ENCODE measurements around the gene GRXCR2.

GRXCR2 gene

DNA sequence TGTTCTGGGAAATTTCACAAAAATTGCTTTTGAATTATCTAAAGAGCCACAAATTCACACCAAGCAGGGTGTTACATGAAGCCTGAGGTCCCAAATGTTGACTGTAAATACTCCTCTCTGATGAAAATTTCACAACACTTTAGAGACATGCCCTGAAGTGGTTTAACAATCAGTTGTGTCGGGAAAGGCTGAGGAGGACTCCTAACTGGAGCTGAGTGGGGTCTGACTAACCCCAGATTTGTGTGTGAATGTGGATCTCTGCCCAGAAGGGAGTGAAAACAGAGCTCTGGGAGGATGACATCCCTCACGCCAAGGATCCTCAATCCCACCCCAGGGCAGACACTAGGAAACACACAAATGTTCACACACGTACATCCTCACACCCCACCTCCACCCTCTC, 31.1 kb upstream of the GRXCR2 start:
- Histone ChIP-seq H3K4me2 (ENCODE audit: low read depth, low read length, poor library complexity, severe bottlenecking) (no peak overlapping the region), H3K9me2 (replicated peaks; ENCODE audit: low read depth, low read length) (no peaks in the 10 kb centered on the region), H3F3A (ENCODE audit: low read depth) (no peaks in the 10 kb centered on the region), H3K36me3 (ENCODE audit: insufficient read depth, low read length) (no peaks in the 10 kb centered on the region), H3K9me3 (ENCODE audit: insufficient read depth, low read depth, low read length) (no peaks in the 10 kb centered on the region; the same call in 1 of the 2 replicates), H2AFZ (ENCODE audit: low read length) (no peak overlapping the region), H3K4me3 (ENCODE audit: low read length, poor library complexity, severe bottlenecking) (no peak overlapping the region), H3K27me3 (ENCODE audit: insufficient read depth, low read length, poor library complexity, severe bottlenecking) (no peaks in the 10 kb centered on the region), H3K79me2 (ENCODE audit: insufficient read depth, low read length) (no peaks in the 10 kb centered on the region), H4K20me1 (ENCODE audit: insufficient read depth, low read length, poor library complexity, severe bottlenecking) (no peaks in the 10 kb centered on the region), H3K9ac (ENCODE audit: low read depth, low read length, poor library complexity, severe bottlenecking) (no peak overlapping the region), H3K4me1 (ENCODE audit: insufficient read depth, low read length, poor library complexity, severe bottlenecking) (no peaks in the 10 kb centered on the region)
- TF ChIP-seq EZH2phosphoT487 (IDR thresholded peaks at IDR 0.05; ENCODE audit: borderline replicate concordance): no peak
- TF ChIP-seq, protein P1, sequence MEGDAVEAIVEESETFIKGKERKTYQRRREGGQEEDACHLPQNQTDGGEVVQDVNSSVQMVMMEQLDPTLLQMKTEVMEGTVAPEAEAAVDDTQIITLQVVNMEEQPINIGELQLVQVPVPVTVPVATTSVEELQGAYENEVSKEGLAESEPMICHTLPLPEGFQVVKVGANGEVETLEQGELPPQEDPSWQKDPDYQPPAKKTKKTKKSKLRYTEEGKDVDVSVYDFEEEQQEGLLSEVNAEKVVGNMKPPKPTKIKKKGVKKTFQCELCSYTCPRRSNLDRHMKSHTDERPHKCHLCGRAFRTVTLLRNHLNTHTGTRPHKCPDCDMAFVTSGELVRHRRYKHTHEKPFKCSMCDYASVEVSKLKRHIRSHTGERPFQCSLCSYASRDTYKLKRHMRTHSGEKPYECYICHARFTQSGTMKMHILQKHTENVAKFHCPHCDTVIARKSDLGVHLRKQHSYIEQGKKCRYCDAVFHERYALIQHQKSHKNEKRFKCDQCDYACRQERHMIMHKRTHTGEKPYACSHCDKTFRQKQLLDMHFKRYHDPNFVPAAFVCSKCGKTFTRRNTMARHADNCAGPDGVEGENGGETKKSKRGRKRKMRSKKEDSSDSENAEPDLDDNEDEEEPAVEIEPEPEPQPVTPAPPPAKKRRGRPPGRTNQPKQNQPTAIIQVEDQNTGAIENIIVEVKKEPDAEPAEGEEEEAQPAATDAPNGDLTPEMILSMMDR (conservative IDR thresholded peaks at IDR 0.05; ENCODE audit: low read length): no peak

DNA sequence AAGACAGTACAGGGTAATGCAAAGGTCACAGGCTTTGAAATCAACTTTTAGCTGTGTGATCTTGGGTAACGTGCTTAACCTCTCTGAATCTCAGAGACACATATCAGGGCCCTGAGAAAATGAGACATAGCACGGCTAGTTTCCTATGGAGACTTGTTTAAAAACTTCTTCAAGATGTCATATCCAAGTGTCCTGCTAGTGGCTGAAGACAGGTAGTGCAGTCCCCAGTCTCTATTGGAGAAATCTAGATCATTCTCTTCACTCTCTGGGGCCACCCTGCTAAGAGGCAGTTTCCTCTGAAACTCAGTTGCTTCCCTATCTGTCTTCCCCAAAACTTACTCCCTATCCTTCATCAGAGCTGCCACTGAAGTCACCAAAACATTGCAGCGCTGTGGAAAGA, 30.3 kb upstream of the GRXCR2 start:
- H3K4me2 ChIP-seq (ENCODE audit: low read depth, low read length, poor library complexity, severe bottlenecking): no peak overlapping the region
- H3K27me3 ChIP-seq (ENCODE audit: insufficient read depth, low read length, poor library complexity, severe bottlenecking): no peaks in the 10 kb centered on the region
- H3K9me2 ChIP-seq (replicated peaks; ENCODE audit: low read depth, low read length): no peaks in the 10 kb centered on the region

DNA sequence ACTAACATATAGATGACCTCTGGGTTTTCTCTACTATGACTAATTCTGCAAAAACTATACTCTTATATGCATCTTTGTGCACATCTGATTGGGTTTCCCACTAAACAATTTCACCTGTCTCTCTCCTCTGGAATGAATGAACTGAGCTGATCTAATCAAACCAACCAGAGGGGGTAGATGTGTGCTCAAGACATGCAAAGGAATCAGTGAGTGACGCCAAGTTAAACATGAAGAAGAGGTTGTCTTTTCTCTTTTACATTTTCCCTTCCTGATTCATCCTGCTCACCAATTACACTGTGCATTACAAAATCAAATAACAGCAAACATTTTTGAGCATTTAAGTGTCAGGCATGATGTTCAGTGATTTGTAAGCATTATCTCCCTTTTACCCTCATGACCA, 29.6 kb upstream of the GRXCR2 start:
- Histone ChIP-seq H2AFZ (ENCODE audit: low read length) (no peak overlapping the region), H3K9me3 (ENCODE audit: insufficient read depth, low read depth, low read length) (no peaks in the 10 kb centered on the region; the same call in 1 of the 2 replicates), H3K36me3 (ENCODE audit: insufficient read depth, low read length) (no peaks in the 10 kb centered on the region), H3K4me1 (ENCODE audit: insufficient read depth, low read length, poor library complexity, severe bottlenecking) (no peaks in the 10 kb centered on the region), H3K27me3 (ENCODE audit: insufficient read depth, low read length, poor library complexity, severe bottlenecking) (no peaks in the 10 kb centered on the region), H3K4me2 (ENCODE audit: low read depth, low read length, poor library complexity, severe bottlenecking) (no peak overlapping the region), H3K4me3 (ENCODE audit: low read length, poor library complexity, severe bottlenecking) (no peak overlapping the region), H3K9ac (ENCODE audit: low read depth, low read length, poor library complexity, severe bottlenecking) (no peak overlapping the region), H4K20me1 (ENCODE audit: insufficient read depth, low read length, poor library complexity, severe bottlenecking) (no peaks in the 10 kb centered on the region), H3K79me2 (ENCODE audit: insufficient read depth, low read length) (no peaks in the 10 kb centered on the region), H3K9me2 (replicated peaks; ENCODE audit: low read depth, low read length) (no peaks in the 10 kb centered on the region), H3F3A (ENCODE audit: low read depth) (no peaks in the 10 kb centered on the region)
- no peak for TF ChIP-seq EZH2phosphoT487 (IDR thresholded peaks at IDR 0.05; ENCODE audit: borderline replicate concordance)
- TF ChIP-seq, protein P1 (conservative IDR thresholded peaks at IDR 0.05; ENCODE audit: low read length): no peak

More for the DNA sequence above, 30.3 kb upstream of the GRXCR2 start:
- TF ChIP-seq, protein P1 (conservative IDR thresholded peaks at IDR 0.05; ENCODE audit: low read length): peak; percentile 48
- no peak for TF ChIP-seq EZH2phosphoT487 (IDR thresholded peaks at IDR 0.05; ENCODE audit: borderline replicate concordance)
- H3F3A ChIP-seq (ENCODE audit: low read depth): no peaks in the 10 kb centered on the region
- no peaks in the 10 kb centered on the region; the same call in 1 of the 2 replicates for H3K9me3 ChIP-seq (ENCODE audit: insufficient read depth, low read depth, low read length)
- H3K4me1 ChIP-seq (ENCODE audit: insufficient read depth, low read length, poor library complexity, severe bottlenecking): no peaks in the 10 kb centered on the region
- no peaks in the 10 kb centered on the region for H3K79me2 ChIP-seq (ENCODE audit: insufficient read depth, low read length)
- H2AFZ ChIP-seq (ENCODE audit: low read length): no peak overlapping the region
- no peaks in the 10 kb centered on the region for H4K20me1 ChIP-seq (ENCODE audit: insufficient read depth, low read length, poor library complexity, severe bottlenecking)
- H3K4me3 ChIP-seq (ENCODE audit: low read length, poor library complexity, severe bottlenecking): no peak overlapping the region
- no peak overlapping the region for H3K9ac ChIP-seq (ENCODE audit: low read depth, low read length, poor library complexity, severe bottlenecking)
- no peaks in the 10 kb centered on the region for H3K36me3 ChIP-seq (ENCODE audit: insufficient read depth, low read length)
